ENCODE measurements around the gene ZNF639. TPM values are rescaled to one million over a fixed set of nuclear protein-coding genes. Genes with fewer than 3 reads are reported as not detected.
A peak's percentile ranks its signal among the peaks of the same experiment; 100 is the strongest.

ZNF639 gene
- total and polyA plus RNA-seq, 9 of the 15 experiments (the other 6 are each of a cell fraction or from before 2014, with no cell fraction given): 17.6 to 88.1 (median 53.7) TPM

- Histone ChIP-seq H3K27ac (ENCODE audit: extremely low read depth, low read depth, low read length) (no peak overlapping the region), H3K4me1 (replicated peaks in 1 of 2; ENCODE audit: control insufficient read depth in 2 of 2, insufficient read depth in 2 of 2, low read length in 2 of 2) (peaks cover 6 to 13% of the 10 kb centered on the region in 2 experiments; a peak in 4 of 5 replicates), H3K4me2 (ENCODE audit: insufficient read depth, low read length) (no peak overlapping the region), H3K9me3 (replicated peaks; ENCODE audit: control insufficient read depth, insufficient read depth, low read depth, low read length) (no peaks in the 10 kb centered on the region), H4K20me1 (replicated peaks; ENCODE audit: control insufficient read depth, insufficient read depth, low read length) (no peaks in the 10 kb centered on the region), H3K4me3 (no peak overlapping the region), H3K27me3 (ENCODE audit: control insufficient read depth in 2 of 2, insufficient read depth in 2 of 2, low read length in 2 of 2) (no peaks in the 10 kb centered on the region), H3K9ac (ENCODE audit: insufficient read depth in 1 of 2, low read depth in 2 of 2, low read length in 2 of 2) (no peak overlapping the region), H3K79me2 (ENCODE audit: control insufficient read depth, insufficient read depth, low read length) (no peaks in the 10 kb centered on the region), H3K9me1 (ENCODE audit: control insufficient read depth, insufficient read depth, low read length) (no peaks in the 10 kb centered on the region), H2AFZ (ENCODE audit: low read depth, low read length) (peak overlapping the region; percentile 7; the same call in 1 of the 2 replicates), H3K36me3 (ENCODE audit: control insufficient read depth, insufficient read depth, low read length) (no peaks in the 10 kb centered on the region)
- no peak for FAIRE-seq
- TF ChIP-seq CEBPG (CRISPR knock-in tag; IDR thresholded peaks at IDR 0.05) (no peak), CEBPG (tag; conservative IDR thresholded peaks at IDR 0.05 in 1 of 2, IDR thresholded peaks at IDR 0.05 in 1 of 2) (peak in 1 of 2 experiments; percentile 69; a peak in 2 of 4 replicates), ESRRA (IDR thresholded peaks at IDR 0.05; ENCODE audit: borderline replicate concordance, low read depth) (peak; percentile 56), ZBTB12 (CRISPR knock-in tag; IDR thresholded peaks at IDR 0.05) (no peak), ZHX1 (conservative IDR thresholded peaks at IDR 0.05; ENCODE audit: low read length) (no peak)
- DNase-seq (ENCODE audit: extremely low read depth in 1 of 4, low spot score in 3 of 4): no peak
- CTCF ChIA-PET (ENCODE audit: low intra/inter-chr PET ratio): no interaction called here
- no peak for ATAC-seq
- POLR2A ChIA-PET: interaction anchor here (0.9 to 1.3 kb wide), 2 partner anchors 7 to 11 kb away, joined by 3 to 4 read pairs; no protein-coding TSS in a partner anchor
- in situ Hi-C loops (cut with MboI) (no loop called here), intact Hi-C loops (cut with micrococcal nuclease) (no loop called here)
- BruUV-seq (replicated peaks): no TSS peak
- WGBS (ENCODE audit: insufficient coverage, low coverage, missing lambda C conversion rate): 52% methylated on average over 4 of the region's 4 CpGs
Observed at GRCh38 chr3:179278932-179279693, 43.7 kb upstream of the ZNF639 start.

All from K562 (cell line).